HK-2 (cell line): ENCODE results near the gene VIPR1.
"Not testable (repeated sequence)": the region's sequence is repeated elsewhere in the genome, so short reads cannot be mapped to it uniquely, and the experiment has no call there.

Experiments
- DNase-seq: peaks from one replicate; pipeline ENCODE4 v3.0.0-alpha.2; 2018; ENCODE audit not compliant: unreplicated experiment

Gene VIPR1

DNA sequence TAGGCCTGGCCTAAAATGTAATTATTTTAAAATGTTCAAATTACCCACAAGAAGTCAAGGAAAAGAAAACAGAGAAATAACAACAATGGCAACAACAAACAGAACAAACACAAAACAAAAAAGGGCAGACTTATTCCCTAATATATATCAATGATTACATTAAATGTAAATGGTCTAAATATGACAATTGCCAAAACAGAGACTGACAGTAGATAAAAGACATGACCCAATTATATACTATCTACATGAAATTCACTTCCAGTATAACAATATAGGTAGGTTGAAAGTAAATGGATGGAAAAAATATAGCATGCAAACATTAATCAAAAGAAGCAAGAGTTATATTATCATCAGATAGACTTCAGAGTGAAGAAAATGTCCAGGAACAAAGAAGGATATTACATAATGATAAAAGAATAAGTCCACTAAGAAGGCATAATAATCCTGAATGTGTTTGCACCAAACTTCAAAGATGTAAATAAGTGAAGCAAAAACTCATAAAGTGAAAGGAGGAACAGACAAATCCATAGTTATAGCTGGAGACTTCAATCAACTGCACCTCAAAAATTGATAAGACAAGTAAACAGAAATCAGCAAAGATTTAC lies 72.8 kb downstream of the VIPR1 start:
- DNase-seq = no peak

- no peak for DNase-seq
Measured at GRCh38 chr3:42578054-42578453, 75.6 kb downstream of the VIPR1 start.

DNA sequence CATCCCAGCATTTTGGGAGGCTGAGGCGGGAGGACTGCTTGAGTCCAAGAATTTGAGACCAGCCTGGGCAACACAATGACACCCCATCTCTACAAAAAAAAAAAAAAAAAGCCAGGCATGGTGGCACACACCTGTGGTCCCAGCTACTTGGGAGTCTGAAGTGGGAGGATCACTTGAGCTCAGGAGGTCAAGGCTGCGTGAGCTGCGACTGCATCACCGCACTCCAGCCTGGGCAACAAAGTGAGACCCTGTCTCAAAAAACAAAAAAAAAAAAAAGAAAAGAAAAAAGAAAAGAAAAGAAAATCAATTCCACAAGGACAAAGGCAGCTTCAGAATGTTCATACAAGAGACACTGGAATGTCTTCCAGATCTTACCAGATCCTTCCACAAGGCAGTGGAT lies 76.9 kb downstream of the VIPR1 start:
- not testable (repeated sequence) for DNase-seq

- no peak for DNase-seq
Measured at GRCh38 chr3:42581400-42581708, 78.9 kb downstream of the VIPR1 start.

- DNase-seq = peak; percentile 92
Measured at GRCh38 chr3:42581709-42582473, 79.4 kb downstream of the VIPR1 start, which contains the start of gene SEC22C. SEC22C (minus strand) TSS chr3:42581967; CDS start chr3:42569046, 12,921 bp downstream.

GRCh38 chr3:42582474-42583070 lies 80.1 kb downstream of the VIPR1 start:
- no peak for DNase-seq
